Measurements from ENCODE around the gene TPD52L1. TPM values are rescaled to one million over a fixed set of nuclear protein-coding genes. Genes with fewer than 3 reads are reported as not detected.

TPD52L1 gene
- total and polyA plus RNA-seq, 2 experiments from 2014 or later, result 171 to 182 TPM

DNA sequence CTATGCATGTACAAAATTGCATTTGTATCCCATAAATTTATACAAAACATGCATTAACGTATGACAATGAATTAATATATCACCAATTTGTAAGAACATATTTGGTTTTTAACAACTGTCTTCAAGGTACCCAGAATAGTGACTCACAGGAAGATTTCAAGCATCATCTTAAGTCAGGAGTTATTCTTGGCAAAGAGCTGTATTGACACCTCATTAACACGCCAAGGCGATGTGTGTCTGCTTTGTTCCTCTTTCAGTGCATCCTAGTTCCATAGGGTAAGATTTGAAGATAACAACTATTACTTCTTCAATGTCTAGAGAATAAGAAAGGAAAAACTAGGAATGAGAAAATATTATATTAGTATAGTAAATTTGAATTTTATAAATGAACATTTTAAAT lies 35.8 kb upstream of the TPD52L1 start:
- Histone ChIP-seq H2AFZ (no peak overlapping the region), H3K27ac (no peak overlapping the region), H3K79me2 (no peaks in the 10 kb centered on the region), H3K27me3 (no peaks in the 10 kb centered on the region), H3K36me3 (replicated peaks; ENCODE audit: insufficient read depth, low read depth) (no peaks in the 10 kb centered on the region), H3K9me2 (replicated peaks; ENCODE audit: insufficient read depth) (no peaks in the 10 kb centered on the region), H3K9me3 (ENCODE audit: low read depth) (no peaks in the 10 kb centered on the region), H4K20me1 (ENCODE audit: insufficient read depth, poor library complexity, severe bottlenecking) (no peaks in the 10 kb centered on the region), H3K4me2 (no peak overlapping the region), H3K4me1 (ENCODE audit: insufficient read depth) (no peaks in the 10 kb centered on the region), H3K4me3 (no peak overlapping the region)
- 93% methylated on average over 3 of the region's 3 CpGs for WGBS (ENCODE audit: low lambda C conversion rate, missing lambda C conversion rate)
- no peak for DNase-seq (ENCODE audit: low spot score)
- TF ChIP-seq, protein P1, sequence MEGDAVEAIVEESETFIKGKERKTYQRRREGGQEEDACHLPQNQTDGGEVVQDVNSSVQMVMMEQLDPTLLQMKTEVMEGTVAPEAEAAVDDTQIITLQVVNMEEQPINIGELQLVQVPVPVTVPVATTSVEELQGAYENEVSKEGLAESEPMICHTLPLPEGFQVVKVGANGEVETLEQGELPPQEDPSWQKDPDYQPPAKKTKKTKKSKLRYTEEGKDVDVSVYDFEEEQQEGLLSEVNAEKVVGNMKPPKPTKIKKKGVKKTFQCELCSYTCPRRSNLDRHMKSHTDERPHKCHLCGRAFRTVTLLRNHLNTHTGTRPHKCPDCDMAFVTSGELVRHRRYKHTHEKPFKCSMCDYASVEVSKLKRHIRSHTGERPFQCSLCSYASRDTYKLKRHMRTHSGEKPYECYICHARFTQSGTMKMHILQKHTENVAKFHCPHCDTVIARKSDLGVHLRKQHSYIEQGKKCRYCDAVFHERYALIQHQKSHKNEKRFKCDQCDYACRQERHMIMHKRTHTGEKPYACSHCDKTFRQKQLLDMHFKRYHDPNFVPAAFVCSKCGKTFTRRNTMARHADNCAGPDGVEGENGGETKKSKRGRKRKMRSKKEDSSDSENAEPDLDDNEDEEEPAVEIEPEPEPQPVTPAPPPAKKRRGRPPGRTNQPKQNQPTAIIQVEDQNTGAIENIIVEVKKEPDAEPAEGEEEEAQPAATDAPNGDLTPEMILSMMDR (IDR thresholded peaks at IDR 0.05; ENCODE audit: poor library complexity), result no peak
- no peak for TF ChIP-seq EZH2phosphoT487 (IDR thresholded peaks at IDR 0.05; ENCODE audit: low read depth, severe bottlenecking, unreplicated experiment)
- TF ChIP-seq EZH2 (IDR thresholded peaks at IDR 0.05; ENCODE audit: borderline replicate concordance), result no peak

DNA sequence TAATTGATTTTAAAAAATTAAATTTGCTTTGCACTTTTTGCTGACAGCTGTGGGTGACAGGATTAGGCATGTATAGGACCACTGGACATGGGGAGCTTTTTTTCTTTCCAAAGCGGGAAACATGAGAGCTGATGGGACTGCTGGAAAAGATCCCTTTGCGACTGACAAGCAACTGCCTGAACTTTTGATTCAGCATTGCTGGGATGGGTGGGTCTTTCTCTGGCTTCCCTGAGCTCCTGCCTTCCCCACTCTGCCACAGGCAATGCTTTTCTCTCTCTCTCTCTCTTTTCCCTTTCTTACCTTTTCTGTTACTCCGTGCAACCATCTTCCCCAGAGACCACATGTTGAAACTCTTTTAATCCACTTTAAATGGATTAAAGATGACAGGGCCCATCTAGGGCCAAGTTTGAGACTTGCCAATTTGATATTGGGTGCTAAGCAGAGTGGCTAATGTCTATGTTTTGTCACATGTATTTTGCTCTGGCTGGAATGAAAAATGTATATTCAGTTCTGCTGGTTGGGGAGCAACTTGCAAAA lies 33.5 kb upstream of the TPD52L1 start:
- no peaks in the 10 kb centered on the region for H3K36me3 ChIP-seq (replicated peaks; ENCODE audit: insufficient read depth, low read depth)
- H3K9me2 ChIP-seq (replicated peaks; ENCODE audit: insufficient read depth), result no peaks in the 10 kb centered on the region
- DNase-seq (ENCODE audit: low spot score), result no peak
- no peak overlapping the region for H2AFZ ChIP-seq
- H3K4me1 ChIP-seq (ENCODE audit: insufficient read depth), result no peaks in the 10 kb centered on the region
- TF ChIP-seq, protein P1 (IDR thresholded peaks at IDR 0.05; ENCODE audit: poor library complexity), result no peak
- TF ChIP-seq EZH2phosphoT487 (IDR thresholded peaks at IDR 0.05; ENCODE audit: low read depth, severe bottlenecking, unreplicated experiment), result no peak
- no peak for TF ChIP-seq EZH2 (IDR thresholded peaks at IDR 0.05; ENCODE audit: borderline replicate concordance)
- H3K27ac ChIP-seq, result no peak overlapping the region
- H3K9me3 ChIP-seq (ENCODE audit: low read depth), result no peaks in the 10 kb centered on the region
- H3K4me2 ChIP-seq, result no peak overlapping the region
- no peaks in the 10 kb centered on the region for H4K20me1 ChIP-seq (ENCODE audit: insufficient read depth, poor library complexity, severe bottlenecking)
- H3K27me3 ChIP-seq, result no peaks in the 10 kb centered on the region
- WGBS (ENCODE audit: low lambda C conversion rate, missing lambda C conversion rate), result 62% methylated on average over 3 of the region's 3 CpGs
- no peaks in the 10 kb centered on the region for H3K79me2 ChIP-seq
- H3K4me3 ChIP-seq, result no peak overlapping the region

- Histone ChIP-seq H3K9me2 (replicated peaks; ENCODE audit: insufficient read depth) (no peaks in the 10 kb centered on the region), H3K4me3 (no peak overlapping the region), H3K9me3 (ENCODE audit: low read depth) (no peaks in the 10 kb centered on the region), H3K4me2 (no peak overlapping the region), H4K20me1 (ENCODE audit: insufficient read depth, poor library complexity, severe bottlenecking) (no peaks in the 10 kb centered on the region), H3K79me2 (no peaks in the 10 kb centered on the region), H2AFZ (no peak overlapping the region), H3K4me1 (ENCODE audit: insufficient read depth) (no peaks in the 10 kb centered on the region), H3K27me3 (no peaks in the 10 kb centered on the region), H3K36me3 (replicated peaks; ENCODE audit: insufficient read depth, low read depth) (no peaks in the 10 kb centered on the region), H3K27ac (no peak overlapping the region)
- TF ChIP-seq EZH2 (IDR thresholded peaks at IDR 0.05; ENCODE audit: borderline replicate concordance), result no peak
- TF ChIP-seq EZH2phosphoT487 (IDR thresholded peaks at IDR 0.05; ENCODE audit: low read depth, severe bottlenecking, unreplicated experiment), result no peak
- TF ChIP-seq, protein P1 (IDR thresholded peaks at IDR 0.05; ENCODE audit: poor library complexity), result no peak
- 68% methylated on average over 1 of the region's 1 CpG for WGBS (ENCODE audit: low lambda C conversion rate, missing lambda C conversion rate)
- no peak for DNase-seq (ENCODE audit: low spot score)
Observed at GRCh38 chr6:125121894-125122293, 31.7 kb upstream of the TPD52L1 start.

All from hepatocyte (in vitro differentiated cells).